PC-9 (cell line): ENCODE data around the gene CD68. TPM values are rescaled to one million over a fixed set of nuclear protein-coding genes. Genes with fewer than 3 reads are reported as not detected.
A peak's percentile ranks its signal among the peaks of the same experiment; 100 is the strongest.

Experiments
- BruUV-seq: library from RNA; stranded (reverse); fragments of 400-500 nt; replicated peaks from 2 replicates; lab custom pipeline; 2021; lab: Mats Ljungman, UMichigan
- CTCF ChIA-PET: fragments of 300-600 bp; sonication (Branson Sonifier 250); formaldehyde crosslinking; loops from one replicate; lab custom pipeline; 2022; ENCODE audit warnings: antibody characterized with exemption; lab: Charles Lee
- POLR2A ChIA-PET: fragments of 300-600 bp; sonication (Branson Sonifier 250); formaldehyde crosslinking; loops from one replicate; lab custom pipeline; 2022; ENCODE audit warnings: antibody characterized with exemption; ENCODE audit not compliant: unreplicated experiment; lab: Charles Lee
- DNase-seq, 2 experiments: peaks; one replicate each; pipeline versions ENCODE4 v3.0.0 to v3.0.0-alpha.2; 2015 to 2022; ENCODE audit warnings: mixed read lengths in 1 of 2
- H2AFZ ChIP-seq: fragments of 200-600 bp; sonication (generic); 2 replicates; pipeline ENCODE4 v1.8.1; 2017; ENCODE audit warnings: antibody characterized with exemption
- H3F3A ChIP-seq: fragments of 200-600 bp; sonication (generic); 2 replicates; pipeline ENCODE4 v1.8.1; 2017; ENCODE audit warnings: antibody characterized with exemption, mild to moderate bottlenecking, low read depth; ENCODE audit not compliant: insufficient read depth
- H3K27ac ChIP-seq: fragments of 200-600 bp; sonication (generic); 2 replicates; pipeline ENCODE4 v1.6.1; 2016; ENCODE audit warnings: mixed run types
- H3K27me3 ChIP-seq: fragments of 200-600 bp; sonication (generic); 2 replicates; pipeline ENCODE4 v1.6.1; 2016; ENCODE audit warnings: low read depth, mixed run types; ENCODE audit not compliant: insufficient read depth
- H3K36me3 ChIP-seq: fragments of 200-600 bp; sonication (generic); 2 replicates; pipeline ENCODE4 v1.6.1; 2016; ENCODE audit warnings: low read depth, mixed run types
- H3K4me1 ChIP-seq: fragments of 200-600 bp; sonication (generic); replicated peaks from 2 replicates; pipeline ENCODE4 v1.6.1; 2016; ENCODE audit warnings: mixed run types; ENCODE audit not compliant: insufficient read depth
- H3K4me2 ChIP-seq: fragments of 200-600 bp; sonication (generic); 2 replicates; pipeline ENCODE4 v1.6.1; 2017; ENCODE audit warnings: mixed run types
- H3K4me3 ChIP-seq: fragments of 200-600 bp; sonication (generic); 2 replicates; pipeline ENCODE4 v1.6.1; 2016; ENCODE audit warnings: mixed run types
- H3K79me2 ChIP-seq: fragments of 200-600 bp; sonication (generic); 2 replicates; pipeline ENCODE4 v1.6.1; 2017; ENCODE audit warnings: low read depth, mixed run types
- H3K9me2 ChIP-seq: fragments of 200-600 bp; sonication (generic); 2 replicates; pipeline ENCODE4 v1.8.1; 2017; ENCODE audit warnings: mild to moderate bottlenecking; ENCODE audit not compliant: insufficient read depth
- H3K9me3 ChIP-seq: fragments of 200-600 bp; sonication (generic); 2 replicates; pipeline ENCODE4 v1.8.1; 2016; ENCODE audit warnings: low read depth; ENCODE audit not compliant: insufficient read depth
- H4K20me1 ChIP-seq: fragments of 200-600 bp; sonication (generic); 2 replicates; pipeline ENCODE4 v1.8.1; 2017; ENCODE audit not compliant: insufficient read depth
- EZH2 ChIP-seq: fragments of 200-600 bp; sonication (generic); IDR thresholded peaks from 2 replicates; pipeline ENCODE4 v1.8.0; 2017; ENCODE audit warnings: antibody characterized with exemption, low read depth
- intact Hi-C: fragments of 100-400 bp; cut with micrococcal nuclease; formaldehyde crosslinking; loops from one replicate; pipeline ENCODE4 v1.10.0; 2022; ENCODE audit not compliant: unreplicated experiment
- total RNA-seq: library from RNA; stranded (reverse); gene quantifications from 2 replicates; pipeline ENCODE4 v1.2.3, GENCODE V29; 2021
- TF ChIP-seq, protein P1 (sequence below): fragments of 200-600 bp; sonication (generic); conservative IDR thresholded peaks from 2 replicates; pipeline ENCODE4 v1.6.1; 2017; ENCODE audit warnings: mixed run types, antibody characterized with exemption, mild to moderate bottlenecking, moderate library complexity

The CD68 gene
- total RNA-seq, 1 experiment from 2014 or later, result 37.0 TPM

DNA sequence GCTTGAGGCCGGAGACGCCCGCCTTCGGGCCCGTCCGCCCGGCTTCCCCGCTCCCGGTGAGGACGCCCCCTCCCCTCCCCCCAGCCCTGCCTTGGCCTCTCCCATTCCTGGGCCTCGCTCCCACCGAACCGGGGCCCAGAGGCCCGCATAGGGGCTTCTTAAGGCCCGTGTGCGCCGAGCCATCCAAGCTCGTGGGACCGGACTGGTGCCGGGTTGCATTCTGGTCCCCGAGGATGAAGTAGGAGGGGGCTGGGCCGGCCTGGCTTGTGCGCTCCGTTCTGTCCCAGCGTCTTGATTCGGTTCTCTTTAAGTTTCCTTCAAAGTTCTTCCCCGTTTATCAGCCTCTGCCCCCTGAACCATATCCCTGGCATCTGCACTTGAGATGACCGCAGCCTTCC, 17.2 kb upstream of the CD68 start:
- H3K4me3 ChIP-seq, result peak overlapping the region; percentile 92
- no TSS peak for BruUV-seq
- H3K9me2 ChIP-seq, result no peaks in the 10 kb centered on the region
- H3K79me2 ChIP-seq, result peaks cover 25% of the 10 kb centered on the region
- H3K9me3 ChIP-seq, result no peaks in the 10 kb centered on the region
- H3K27me3 ChIP-seq, result no peaks in the 10 kb centered on the region
- CTCF ChIA-PET, result no interaction called here
- H3K4me2 ChIP-seq, result peak overlapping the region; percentile 97
- peak overlapping the region; percentile 60; the same call in 1 of the 2 replicates for H3K27ac ChIP-seq
- no peak for TF ChIP-seq EZH2
- TF ChIP-seq, protein P1, sequence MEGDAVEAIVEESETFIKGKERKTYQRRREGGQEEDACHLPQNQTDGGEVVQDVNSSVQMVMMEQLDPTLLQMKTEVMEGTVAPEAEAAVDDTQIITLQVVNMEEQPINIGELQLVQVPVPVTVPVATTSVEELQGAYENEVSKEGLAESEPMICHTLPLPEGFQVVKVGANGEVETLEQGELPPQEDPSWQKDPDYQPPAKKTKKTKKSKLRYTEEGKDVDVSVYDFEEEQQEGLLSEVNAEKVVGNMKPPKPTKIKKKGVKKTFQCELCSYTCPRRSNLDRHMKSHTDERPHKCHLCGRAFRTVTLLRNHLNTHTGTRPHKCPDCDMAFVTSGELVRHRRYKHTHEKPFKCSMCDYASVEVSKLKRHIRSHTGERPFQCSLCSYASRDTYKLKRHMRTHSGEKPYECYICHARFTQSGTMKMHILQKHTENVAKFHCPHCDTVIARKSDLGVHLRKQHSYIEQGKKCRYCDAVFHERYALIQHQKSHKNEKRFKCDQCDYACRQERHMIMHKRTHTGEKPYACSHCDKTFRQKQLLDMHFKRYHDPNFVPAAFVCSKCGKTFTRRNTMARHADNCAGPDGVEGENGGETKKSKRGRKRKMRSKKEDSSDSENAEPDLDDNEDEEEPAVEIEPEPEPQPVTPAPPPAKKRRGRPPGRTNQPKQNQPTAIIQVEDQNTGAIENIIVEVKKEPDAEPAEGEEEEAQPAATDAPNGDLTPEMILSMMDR, result no peak
- H3K4me1 ChIP-seq, result peaks cover 9% of the 10 kb centered on the region
- no peaks in the 10 kb centered on the region for H3K36me3 ChIP-seq
- H4K20me1 ChIP-seq, result no peaks in the 10 kb centered on the region
- intact Hi-C loops, result no loop called here
- POLR2A ChIA-PET, result no interaction called here
- no peak for DNase-seq
- no peaks in the 10 kb centered on the region for H3F3A ChIP-seq
- peak overlapping the region; percentile 68; the same call in 1 of the 2 replicates for H2AFZ ChIP-seq

DNA sequence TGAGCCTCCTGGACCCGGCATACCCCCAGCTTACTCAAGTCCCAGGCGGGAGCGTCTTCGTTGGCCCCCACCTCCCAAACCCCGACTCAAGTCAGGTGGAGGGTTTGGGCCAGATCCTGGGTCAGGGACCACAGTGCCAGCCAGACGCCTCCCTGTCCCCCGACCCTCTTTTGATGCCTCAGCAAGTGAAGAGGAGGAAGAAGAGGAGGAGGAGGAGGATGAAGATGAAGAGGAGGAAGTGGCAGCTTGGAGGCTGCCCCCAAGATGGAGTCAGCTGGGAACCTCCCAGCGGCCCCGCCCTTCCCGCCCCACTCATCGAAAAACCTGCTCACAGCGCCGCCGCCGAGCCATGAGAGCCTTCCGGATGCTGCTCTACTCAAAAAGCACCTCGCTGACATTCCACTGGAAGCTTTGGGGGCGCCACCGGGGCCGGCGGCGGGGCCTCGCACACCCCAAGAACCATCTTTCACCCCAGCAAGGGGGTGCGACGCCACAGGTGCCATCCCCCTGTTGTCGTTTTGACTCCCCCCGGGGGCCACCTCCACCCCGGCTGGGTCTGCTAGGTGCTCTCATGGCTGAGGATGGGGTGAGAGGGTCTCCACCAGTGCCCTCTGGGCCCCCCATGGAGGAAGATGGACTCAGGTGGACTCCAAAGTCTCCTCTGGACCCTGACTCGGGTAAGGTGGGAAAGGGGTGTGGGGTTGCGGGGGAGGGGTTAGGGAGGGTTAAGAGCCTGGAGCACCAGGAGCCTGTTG, 16.1 kb upstream of the CD68 start:
- Histone ChIP-seq H3K9me3 (no peaks in the 10 kb centered on the region), H3K27me3 (no peaks in the 10 kb centered on the region), H3K4me3 (peak overlapping the region; percentile 92; the same call in 1 of the 2 replicates), H2AFZ (no peak overlapping the region), H3K36me3 (no peaks in the 10 kb centered on the region), H3K9me2 (no peaks in the 10 kb centered on the region), H4K20me1 (no peaks in the 10 kb centered on the region), H3K4me1 (peaks cover 9% of the 10 kb centered on the region), H3K4me2 (peak overlapping the region; percentile 97), H3K27ac (no peak overlapping the region), H3K79me2 (peaks cover 25% of the 10 kb centered on the region), H3F3A (no peaks in the 10 kb centered on the region)
- POLR2A ChIA-PET, result no interaction called here
- DNase-seq, result no peak
- intact Hi-C loops, result no loop called here
- TF ChIP-seq, protein P1, result no peak
- no peak for TF ChIP-seq EZH2
- no TSS peak for BruUV-seq
- CTCF ChIA-PET, result no interaction called here

DNA sequence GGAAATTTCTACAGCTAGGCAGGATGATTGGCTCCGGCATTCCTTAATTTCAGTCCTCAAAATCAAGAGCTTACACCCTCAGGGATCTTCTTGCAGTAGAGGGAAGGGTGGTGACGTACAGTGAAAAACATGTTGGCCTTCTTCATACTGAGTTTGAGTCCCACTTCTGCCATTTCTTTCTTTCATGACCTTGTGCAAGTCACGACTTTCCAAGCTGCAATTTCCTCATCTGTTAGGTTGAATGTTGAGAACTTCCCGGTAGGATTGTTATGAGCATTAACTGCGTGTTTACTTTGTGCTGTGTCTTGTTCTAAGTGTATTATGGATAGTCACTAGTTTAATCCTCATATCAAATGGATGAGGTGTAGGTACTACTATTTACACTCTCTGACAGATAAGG, 9.9 kb upstream of the CD68 start:
- no TSS peak for BruUV-seq
- peaks cover 4% of the 10 kb centered on the region for H3K4me1 ChIP-seq
- H3K36me3 ChIP-seq, result peaks cover 8% of the 10 kb centered on the region
- no peak for DNase-seq
- ChIA-PET CTCF (no interaction called here), POLR2A (no interaction called here)
- no peak overlapping the region for H3K4me3 ChIP-seq
- intact Hi-C loops, result no loop called here
- peaks cover 9% of the 10 kb centered on the region for H4K20me1 ChIP-seq
- TF ChIP-seq, protein P1, result no peak
- no peak for TF ChIP-seq EZH2
- H3K27me3 ChIP-seq, result no peaks in the 10 kb centered on the region
- no peak overlapping the region for H3K27ac ChIP-seq
- H3K9me2 ChIP-seq, result no peaks in the 10 kb centered on the region
- H3K79me2 ChIP-seq, result peaks cover 20% of the 10 kb centered on the region
- H3F3A ChIP-seq, result peaks cover 19% of the 10 kb centered on the region
- no peak overlapping the region for H3K4me2 ChIP-seq
- H2AFZ ChIP-seq, result no peak overlapping the region
- H3K9me3 ChIP-seq, result no peaks in the 10 kb centered on the region
